ENCODE measurements around the gene LMX1A.

LMX1A gene

GRCh38 chr1:165389609-165390008 is 33.1 kb upstream of the LMX1A start:
- no peak overlapping the region for H4K8ac ChIP-seq (ENCODE audit: low read depth, low read length)
- H2AK5ac ChIP-seq (ENCODE audit: low read depth, low read length): no peak overlapping the region
- no peak overlapping the region for H3K14ac ChIP-seq (ENCODE audit: low read length)
- no peaks in the 10 kb centered on the region for H3K36me3 ChIP-seq (replicated peaks in 1 of 2; ENCODE audit: control insufficient read depth in 2 of 2, insufficient read depth in 2 of 2, low read length in 2 of 2)
- H3K23ac ChIP-seq (ENCODE audit: low read depth, low read length, poor library complexity): no peak overlapping the region
- H3K27me3 ChIP-seq (ENCODE audit: control insufficient read depth in 3 of 3, insufficient read depth in 3 of 3, low read depth in 1 of 3, low read length in 3 of 3): no peaks in the 10 kb centered on the region
- no peak overlapping the region for H3K4me2 ChIP-seq (ENCODE audit: insufficient read depth, low read length, poor library complexity, severe bottlenecking)
- H3K27ac ChIP-seq (replicated peaks; ENCODE audit: low read length): no peak overlapping the region
- no peak overlapping the region for H2BK5ac ChIP-seq (ENCODE audit: low read length)
- H2AFZ ChIP-seq (ENCODE audit: low read length): no peak overlapping the region
- H3K79me1 ChIP-seq (ENCODE audit: low read depth, low read length): no peaks in the 10 kb centered on the region
- H4K91ac ChIP-seq (ENCODE audit: low read depth, low read length, poor library complexity): no peak overlapping the region
- H3K4ac ChIP-seq (ENCODE audit: low read length): no peak overlapping the region
- DNase-seq (ENCODE audit: low spot score): no peak
- no peak overlapping the region for H2BK120ac ChIP-seq (ENCODE audit: low read depth, low read length)
- H3K4me1 ChIP-seq (ENCODE audit: control insufficient read depth in 2 of 2, insufficient read depth in 1 of 2, low read depth in 1 of 2, low read length in 2 of 2): peaks cover 0 to 2% of the 10 kb centered on the region in 2 donors
- H3K18ac ChIP-seq (ENCODE audit: low read length): no peak overlapping the region
- no peak overlapping the region for H3K4me3 ChIP-seq (ENCODE audit: low read length in 2 of 2)
- H3K9ac ChIP-seq (ENCODE audit: low read depth, low read length, poor library complexity): no peak overlapping the region
- H3K9me3 ChIP-seq (replicated peaks in 1 of 2; ENCODE audit: control insufficient read depth in 2 of 2, insufficient read depth in 1 of 2, low read depth in 1 of 2, low read length in 2 of 2): no peaks in the 10 kb centered on the region
- no peak overlapping the region for H2BK15ac ChIP-seq (ENCODE audit: low read length)
- no peak overlapping the region for H2BK12ac ChIP-seq (ENCODE audit: low read length)
- WGBS, 2 donors (ENCODE audit: extremely low coverage in 2 of 2, insufficient read length in 2 of 2, insufficient replicate concordance in 1 of 2): no CpG with 5 or more reads among the region's 2 CpGs

DNA sequence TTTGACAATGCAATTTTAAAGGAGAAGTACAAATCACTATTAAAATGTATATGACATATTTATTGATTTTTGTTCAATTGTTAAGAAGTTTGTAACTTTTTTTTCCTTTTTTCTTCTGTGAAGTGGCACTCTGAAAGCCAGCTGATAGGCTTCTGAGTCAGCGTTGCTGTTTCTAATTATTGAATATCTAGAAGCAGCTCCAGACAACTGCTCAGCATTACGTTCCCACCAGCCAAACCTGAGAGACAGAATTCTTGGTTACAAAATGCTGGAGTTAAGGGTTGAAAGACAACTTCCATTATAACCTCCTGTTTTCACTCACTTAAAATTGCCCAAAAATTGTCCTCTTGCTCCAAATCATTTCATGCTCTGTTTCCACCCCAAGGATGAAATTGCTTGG is 31.4 kb upstream of the LMX1A start:
- no peaks in the 10 kb centered on the region for H3K79me1 ChIP-seq (ENCODE audit: low read depth, low read length)
- H4K8ac ChIP-seq (ENCODE audit: low read depth, low read length): no peak overlapping the region
- no peak for DNase-seq (ENCODE audit: low spot score)
- H3K4ac ChIP-seq (ENCODE audit: low read length): no peak overlapping the region
- H3K9ac ChIP-seq (ENCODE audit: low read depth, low read length, poor library complexity): no peak overlapping the region
- H3K4me2 ChIP-seq (ENCODE audit: insufficient read depth, low read length, poor library complexity, severe bottlenecking): no peak overlapping the region
- H2BK5ac ChIP-seq (ENCODE audit: low read length): no peak overlapping the region
- no peak overlapping the region for H2BK15ac ChIP-seq (ENCODE audit: low read length)
- no peak overlapping the region for H3K14ac ChIP-seq (ENCODE audit: low read length)
- H3K4me3 ChIP-seq (ENCODE audit: low read length in 2 of 2): no peak overlapping the region
- no peak overlapping the region for H4K91ac ChIP-seq (ENCODE audit: low read depth, low read length, poor library complexity)
- WGBS, 2 donors (ENCODE audit: extremely low coverage in 2 of 2, insufficient read length in 2 of 2, insufficient replicate concordance in 1 of 2): no CpG with 5 or more reads among the region's 2 CpGs
- H3K23ac ChIP-seq (ENCODE audit: low read depth, low read length, poor library complexity): no peak overlapping the region
- no peak overlapping the region for H2BK120ac ChIP-seq (ENCODE audit: low read depth, low read length)
- no peak overlapping the region for H2BK12ac ChIP-seq (ENCODE audit: low read length)
- H2AFZ ChIP-seq (ENCODE audit: low read length): no peak overlapping the region
- no peaks in the 10 kb centered on the region for H3K4me1 ChIP-seq (ENCODE audit: control insufficient read depth in 2 of 2, insufficient read depth in 1 of 2, low read depth in 1 of 2, low read length in 2 of 2)
- H3K9me3 ChIP-seq (replicated peaks in 1 of 2; ENCODE audit: control insufficient read depth in 2 of 2, insufficient read depth in 1 of 2, low read depth in 1 of 2, low read length in 2 of 2): no peaks in the 10 kb centered on the region
- no peaks in the 10 kb centered on the region for H3K27me3 ChIP-seq (ENCODE audit: control insufficient read depth in 3 of 3, insufficient read depth in 3 of 3, low read depth in 1 of 3, low read length in 3 of 3)
- no peak overlapping the region for H2AK5ac ChIP-seq (ENCODE audit: low read depth, low read length)
- H3K18ac ChIP-seq (ENCODE audit: low read length): no peak overlapping the region
- H3K36me3 ChIP-seq (replicated peaks in 1 of 2; ENCODE audit: control insufficient read depth in 2 of 2, insufficient read depth in 2 of 2, low read length in 2 of 2): no peaks in the 10 kb centered on the region
- H3K27ac ChIP-seq (replicated peaks; ENCODE audit: low read length): no peak overlapping the region

DNA sequence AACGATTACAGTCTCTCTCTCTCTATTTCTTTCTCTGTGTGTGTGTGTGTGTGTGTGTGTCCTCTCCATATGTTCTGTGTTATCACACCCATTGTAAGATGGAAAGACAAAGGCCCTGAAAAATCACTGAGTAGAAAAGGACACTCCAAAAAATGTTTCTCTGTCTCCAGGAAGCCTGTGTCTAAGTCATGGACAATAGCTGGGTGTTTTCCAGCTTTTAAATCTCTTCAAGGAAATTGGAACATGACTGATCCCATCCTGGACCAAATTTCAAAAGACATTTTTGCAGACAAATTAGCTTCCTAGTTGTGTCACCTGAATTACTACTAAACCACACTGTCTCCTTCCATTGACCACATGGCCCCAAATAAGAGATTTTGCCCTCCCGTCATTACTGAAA is 31.0 kb upstream of the LMX1A start:
- H3K27ac ChIP-seq (replicated peaks; ENCODE audit: low read length): no peak overlapping the region
- H3K9ac ChIP-seq (ENCODE audit: low read depth, low read length, poor library complexity): no peak overlapping the region
- WGBS, 2 donors (ENCODE audit: extremely low coverage in 2 of 2, insufficient read length in 2 of 2, insufficient replicate concordance in 1 of 2): no CpG with 5 or more reads among the region's 2 CpGs
- H2BK5ac ChIP-seq (ENCODE audit: low read length): no peak overlapping the region
- H2BK120ac ChIP-seq (ENCODE audit: low read depth, low read length): no peak overlapping the region
- DNase-seq (ENCODE audit: low spot score): no peak
- no peak overlapping the region for H3K4ac ChIP-seq (ENCODE audit: low read length)
- H3K14ac ChIP-seq (ENCODE audit: low read length): no peak overlapping the region
- H2AFZ ChIP-seq (ENCODE audit: low read length): no peak overlapping the region
- H2BK12ac ChIP-seq (ENCODE audit: low read length): no peak overlapping the region
- H3K18ac ChIP-seq (ENCODE audit: low read length): no peak overlapping the region
- H3K4me1 ChIP-seq (ENCODE audit: control insufficient read depth in 2 of 2, insufficient read depth in 1 of 2, low read depth in 1 of 2, low read length in 2 of 2): no peaks in the 10 kb centered on the region
- H3K36me3 ChIP-seq (replicated peaks in 1 of 2; ENCODE audit: control insufficient read depth in 2 of 2, insufficient read depth in 2 of 2, low read length in 2 of 2): no peaks in the 10 kb centered on the region
- H4K8ac ChIP-seq (ENCODE audit: low read depth, low read length): no peak overlapping the region
- no peak overlapping the region for H3K4me3 ChIP-seq (ENCODE audit: low read length in 2 of 2)
- no peak overlapping the region for H3K4me2 ChIP-seq (ENCODE audit: insufficient read depth, low read length, poor library complexity, severe bottlenecking)
- no peaks in the 10 kb centered on the region for H3K79me1 ChIP-seq (ENCODE audit: low read depth, low read length)
- H3K27me3 ChIP-seq (ENCODE audit: control insufficient read depth in 3 of 3, insufficient read depth in 3 of 3, low read depth in 1 of 3, low read length in 3 of 3): peaks cover 0 to 4% (median 0%) of the 10 kb centered on the region in 3 experiments
- H2BK15ac ChIP-seq (ENCODE audit: low read length): no peak overlapping the region
- H2AK5ac ChIP-seq (ENCODE audit: low read depth, low read length): no peak overlapping the region
- no peak overlapping the region for H3K23ac ChIP-seq (ENCODE audit: low read depth, low read length, poor library complexity)
- H3K9me3 ChIP-seq (replicated peaks in 1 of 2; ENCODE audit: control insufficient read depth in 2 of 2, insufficient read depth in 1 of 2, low read depth in 1 of 2, low read length in 2 of 2): no peaks in the 10 kb centered on the region
- no peak overlapping the region for H4K91ac ChIP-seq (ENCODE audit: low read depth, low read length, poor library complexity)

- Histone ChIP-seq H3K27me3 (ENCODE audit: control insufficient read depth in 3 of 3, insufficient read depth in 3 of 3, low read depth in 1 of 3, low read length in 3 of 3) (peaks cover 0 to 7% (median 0%) of the 10 kb centered on the region in 3 experiments), H3K18ac (ENCODE audit: low read length) (no peak overlapping the region), H3K27ac (replicated peaks; ENCODE audit: low read length) (no peak overlapping the region), H3K4me2 (ENCODE audit: insufficient read depth, low read length, poor library complexity, severe bottlenecking) (no peak overlapping the region), H3K36me3 (replicated peaks in 1 of 2; ENCODE audit: control insufficient read depth in 2 of 2, insufficient read depth in 2 of 2, low read length in 2 of 2) (no peaks in the 10 kb centered on the region), H3K23ac (ENCODE audit: low read depth, low read length, poor library complexity) (no peak overlapping the region), H2AFZ (ENCODE audit: low read length) (no peak overlapping the region), H2BK5ac (ENCODE audit: low read length) (no peak overlapping the region), H4K91ac (ENCODE audit: low read depth, low read length, poor library complexity) (no peak overlapping the region), H3K4me1 (ENCODE audit: control insufficient read depth in 2 of 2, insufficient read depth in 1 of 2, low read depth in 1 of 2, low read length in 2 of 2) (no peaks in the 10 kb centered on the region), H3K79me1 (ENCODE audit: low read depth, low read length) (no peaks in the 10 kb centered on the region), H2AK5ac (ENCODE audit: low read depth, low read length) (no peak overlapping the region), H3K4ac (ENCODE audit: low read length) (no peak overlapping the region), H3K14ac (ENCODE audit: low read length) (no peak overlapping the region), H3K4me3 (ENCODE audit: low read length in 2 of 2) (no peak overlapping the region), H3K9ac (ENCODE audit: low read depth, low read length, poor library complexity) (no peak overlapping the region), H3K9me3 (replicated peaks in 1 of 2; ENCODE audit: control insufficient read depth in 2 of 2, insufficient read depth in 1 of 2, low read depth in 1 of 2, low read length in 2 of 2) (no peaks in the 10 kb centered on the region), H2BK120ac (ENCODE audit: low read depth, low read length) (no peak overlapping the region), H2BK12ac (ENCODE audit: low read length) (no peak overlapping the region), H2BK15ac (ENCODE audit: low read length) (no peak overlapping the region), H4K8ac (ENCODE audit: low read depth, low read length) (no peak overlapping the region)
- no peak for DNase-seq (ENCODE audit: low spot score)
- WGBS, 2 donors (ENCODE audit: extremely low coverage in 2 of 2, insufficient read length in 2 of 2, insufficient replicate concordance in 1 of 2): no CpG with 5 or more reads among the region's 5 CpGs
Measured at GRCh38 chr1:165383599-165384405, 27.3 kb upstream of the LMX1A start.

Measured in neuronal stem cell (in vitro differentiated cells).